GM18867 (cell line): Measurements from ENCODE around the gene SELL.
"Not testable (repeated sequence)": the region's sequence is repeated elsewhere in the genome, so short reads cannot be mapped to it uniquely, and the experiment has no call there.

Experiments used
- ATAC-seq: cut with Tn5 transposase; IDR thresholded peaks from one replicate; pipeline ENCODE4 v1.9.1; 2021; ENCODE audit warnings: mild to moderate bottlenecking, moderate library complexity; ENCODE audit not compliant: unreplicated experiment

SELL gene

GRCh38 chr1:169707912-169708604 is 3.4 kb downstream of the SELL start:
- no peak for ATAC-seq

GRCh38 chr1:169704797-169705196 is 6.6 kb downstream of the SELL start:
- no peak for ATAC-seq

GRCh38 chr1:169701261-169702005 is 10.0 kb downstream of the SELL start:
- no peak for ATAC-seq

- no peak for ATAC-seq
Observed at GRCh38 chr1:169699707-169700106, 11.7 kb downstream of the SELL start.

GRCh38 chr1:169698976-169699375 is 12.4 kb downstream of the SELL start:
- ATAC-seq, result no peak

- peak; percentile 37 for ATAC-seq
Observed at GRCh38 chr1:169697755-169698154, 13.7 kb downstream of the SELL start.

GRCh38 chr1:169696273-169697100 is 14.9 kb downstream of the SELL start:
- no peak for ATAC-seq

GRCh38 chr1:169694304-169695075 is 16.9 kb downstream of the SELL start:
- ATAC-seq, result peak; percentile 46

GRCh38 chr1:169692756-169693460 is 18.5 kb downstream of the SELL start:
- ATAC-seq, result peak; percentile 44

GRCh38 chr1:169690489-169690888 is 20.9 kb downstream of the SELL start:
- ATAC-seq, result no peak

- peak; percentile 1 for ATAC-seq
Observed at GRCh38 chr1:169689395-169689794, 22.0 kb downstream of the SELL start.

GRCh38 chr1:169688377-169688776 is 23.0 kb downstream of the SELL start:
- ATAC-seq, result not testable (repeated sequence)

GRCh38 chr1:169683661-169684060 is 27.8 kb downstream of the SELL start:
- no peak for ATAC-seq

- ATAC-seq, result not testable (repeated sequence)
Observed at GRCh38 chr1:169683168-169683567, 28.3 kb downstream of the SELL start.

GRCh38 chr1:169682071-169682470 is 29.3 kb downstream of the SELL start:
- no peak for ATAC-seq

- ATAC-seq, result peak; percentile 24
Observed at GRCh38 chr1:169681140-169681539, 30.3 kb downstream of the SELL start.

- peak; percentile 64 for ATAC-seq
Observed at GRCh38 chr1:169680377-169681019, 30.9 kb downstream of the SELL start.

- no peak for ATAC-seq
Observed at GRCh38 chr1:169679692-169680091, 31.7 kb downstream of the SELL start.

- ATAC-seq, result no peak
Observed at GRCh38 chr1:169676001-169676400, 35.4 kb downstream of the SELL start.

GRCh38 chr1:169670836-169671235 is 40.6 kb downstream of the SELL start:
- ATAC-seq, result no peak
